IPS-20b (cell line): ENCODE results near the gene FBXO45.
"Not testable (repeated sequence)": the region's sequence is repeated elsewhere in the genome, so short reads cannot be mapped to it uniquely, and the experiment has no call there.

Experiments used
- H3K27ac ChIP-seq: one replicate; pipeline ENCODE4 v1.5.1; 2013; ENCODE audit warnings: low read length
- H3K27me3 ChIP-seq: 2 replicates; pipeline ENCODE4 v1.6.1; 2013; ENCODE audit warnings: mild to moderate bottlenecking, low read length, inconsistent platforms; ENCODE audit not compliant: insufficient read depth
- H3K36me3 ChIP-seq: 2 replicates; pipeline ENCODE4 v1.6.1; 2013; ENCODE audit warnings: low read depth, mild to moderate bottlenecking, inconsistent platforms, low read length, moderate library complexity; ENCODE audit not compliant: insufficient read depth
- H3K4me1 ChIP-seq: 2 replicates; pipeline ENCODE4 v1.6.1; 2013; ENCODE audit warnings: mild to moderate bottlenecking, control low read depth, inconsistent platforms, low read length, moderate library complexity; ENCODE audit not compliant: insufficient read depth
- H3K4me3 ChIP-seq: 2 replicates; pipeline ENCODE4 v1.5.1; 2013; ENCODE audit warnings: mild to moderate bottlenecking, low read length, inconsistent platforms
- H3K9ac ChIP-seq: 2 replicates; pipeline ENCODE4 v1.6.1; 2013; ENCODE audit warnings: low read depth, mild to moderate bottlenecking, inconsistent platforms, low read length, moderate library complexity
- H3K9me3 ChIP-seq: 2 replicates; pipeline ENCODE4 v1.6.1; 2013; ENCODE audit warnings: mild to moderate bottlenecking, low read depth, low read length, inconsistent platforms; ENCODE audit not compliant: insufficient read depth

FBXO45 gene

GRCh38 chr3:196559826-196560225 lies 8.6 kb upstream of the FBXO45 start:
- H3K27me3 ChIP-seq: no peaks in the 10 kb centered on the region
- no peak overlapping the region for H3K9ac ChIP-seq
- no peaks in the 10 kb centered on the region for H3K4me1 ChIP-seq
- no peak overlapping the region for H3K4me3 ChIP-seq
- peaks cover 10% of the 10 kb centered on the region for H3K36me3 ChIP-seq
- no peaks in the 10 kb centered on the region for H3K9me3 ChIP-seq
- H3K27ac ChIP-seq: no peak overlapping the region

- peaks cover 10% of the 10 kb centered on the region; the same call in 1 of the 2 replicates for H3K36me3 ChIP-seq
- no peak overlapping the region for H3K9ac ChIP-seq
- no peaks in the 10 kb centered on the region for H3K4me1 ChIP-seq
- H3K4me3 ChIP-seq: no peak overlapping the region
- H3K9me3 ChIP-seq: no peaks in the 10 kb centered on the region
- H3K27me3 ChIP-seq: no peaks in the 10 kb centered on the region
- H3K27ac ChIP-seq: no peak overlapping the region
These were observed 4.7 kb upstream of the FBXO45 start for GRCh38 chr3:196563721-196564225.

- peak overlapping the region; percentile 98 for H3K4me3 ChIP-seq
- peak overlapping the region; percentile 74; the same call in 1 of the 2 replicates for H3K9ac ChIP-seq
- H3K27ac ChIP-seq: no peak overlapping the region
- no peaks in the 10 kb centered on the region for H3K4me1 ChIP-seq
- H3K27me3 ChIP-seq: no peaks in the 10 kb centered on the region
- H3K36me3 ChIP-seq: no peaks in the 10 kb centered on the region
- no peaks in the 10 kb centered on the region for H3K9me3 ChIP-seq
These were observed 600 bp downstream of the FBXO45 start for GRCh38 chr3:196569003-196569516.

GRCh38 chr3:196570332-196570731 lies 1.9 kb downstream of the FBXO45 start:
- H3K9ac ChIP-seq, H3K4me1 ChIP-seq, H3K27me3 ChIP-seq, H3K36me3 ChIP-seq, H3K27ac ChIP-seq, H3K9me3 ChIP-seq, H3K4me3 ChIP-seq: not testable (repeated sequence)

GRCh38 chr3:196572389-196572788 lies 3.9 kb downstream of the FBXO45 start:
- Histone ChIP-seq H3K4me1 (no peaks in the 10 kb centered on the region), H3K9me3 (no peaks in the 10 kb centered on the region), H3K27ac (no peak overlapping the region), H3K36me3 (peaks cover 1% of the 10 kb centered on the region; the same call in 1 of the 2 replicates), H3K27me3 (no peaks in the 10 kb centered on the region), H3K9ac (no peak overlapping the region), H3K4me3 (no peak overlapping the region)

GRCh38 chr3:196585044-196585757 lies 16.7 kb downstream of the FBXO45 start:
- Histone ChIP-seq H3K9me3 (no peaks in the 10 kb centered on the region), H3K27me3 (no peaks in the 10 kb centered on the region), H3K36me3 (peaks cover 53% of the 10 kb centered on the region), H3K4me1 (no peaks in the 10 kb centered on the region), H3K4me3 (no peak overlapping the region), H3K27ac (no peak overlapping the region), H3K9ac (no peak overlapping the region)

- Histone ChIP-seq H3K9ac (no peak overlapping the region), H3K36me3 (peaks cover 16% of the 10 kb centered on the region; the same call in 1 of the 2 replicates), H3K4me3 (no peak overlapping the region), H3K27me3 (no peaks in the 10 kb centered on the region), H3K4me1 (no peaks in the 10 kb centered on the region), H3K27ac (no peak overlapping the region), H3K9me3 (no peaks in the 10 kb centered on the region)
These were observed 21.8 kb downstream of the FBXO45 start for GRCh38 chr3:196590279-196590678.

- Histone ChIP-seq H3K4me1 (no peaks in the 10 kb centered on the region), H3K27me3 (0 out of 2 replicates have a peak, but pooled peaks cover 4% of the 10 kb centered on the region), H3K9me3 (no peaks in the 10 kb centered on the region), H3K36me3 (no peaks in the 10 kb centered on the region), H3K27ac (no peak overlapping the region), H3K9ac (no peak overlapping the region), H3K4me3 (no peak overlapping the region)
These were observed 27.9 kb downstream of the FBXO45 start for GRCh38 chr3:196596355-196596754.

GRCh38 chr3:196597971-196598733 lies 29.7 kb downstream of the FBXO45 start:
- not testable (repeated sequence) for H3K27ac ChIP-seq, H3K4me1 ChIP-seq, H3K9me3 ChIP-seq, H3K27me3 ChIP-seq, H3K9ac ChIP-seq, H3K36me3 ChIP-seq, H3K4me3 ChIP-seq

- H3K9me3 ChIP-seq: no peaks in the 10 kb centered on the region
- H3K4me1 ChIP-seq: no peaks in the 10 kb centered on the region
- H3K27me3 ChIP-seq: 0 out of 2 replicates have a peak, but pooled peaks cover 4% of the 10 kb centered on the region
- no peak overlapping the region for H3K27ac ChIP-seq
- no peak overlapping the region for H3K4me3 ChIP-seq
- H3K36me3 ChIP-seq: no peaks in the 10 kb centered on the region
- H3K9ac ChIP-seq: no peak overlapping the region
These were observed 31.3 kb downstream of the FBXO45 start for GRCh38 chr3:196599734-196600128.

GRCh38 chr3:196600359-196600758 lies 31.9 kb downstream of the FBXO45 start:
- Histone ChIP-seq H3K27me3 (0 out of 2 replicates have a peak, but pooled peaks cover 4% of the 10 kb centered on the region), H3K4me1 (no peaks in the 10 kb centered on the region), H3K36me3 (no peaks in the 10 kb centered on the region), H3K4me3 (no peak overlapping the region), H3K27ac (no peak overlapping the region), H3K9me3 (no peaks in the 10 kb centered on the region), H3K9ac (no peak overlapping the region)
